ENCODE measurements around the gene SLC9C2.

The SLC9C2 gene

GRCh38 chr1:173554541-173555250 is 48.2 kb downstream of the SLC9C2 start:
- Histone ChIP-seq H3K9ac (ENCODE audit: low read depth, low read length) (no peak overlapping the region), H3K9me3 (ENCODE audit: control insufficient read depth, insufficient read depth, low read length) (no peaks in the 10 kb centered on the region), H3K36me3 (ENCODE audit: control insufficient read depth, insufficient read depth, low read length) (no peaks in the 10 kb centered on the region), H3K4me1 (ENCODE audit: control insufficient read depth, insufficient read depth, low read length) (no peaks in the 10 kb centered on the region), H3K4me3 (ENCODE audit: low read depth, low read length) (no peak overlapping the region), H3K27me3 (ENCODE audit: control insufficient read depth, insufficient read depth, low read length) (no peaks in the 10 kb centered on the region), H3K27ac (ENCODE audit: low read depth, low read length) (no peak overlapping the region)

- no peak overlapping the region for H3K9ac ChIP-seq (ENCODE audit: low read depth, low read length)
- H3K4me3 ChIP-seq (ENCODE audit: low read depth, low read length), result no peak overlapping the region
- no peak overlapping the region for H3K27ac ChIP-seq (ENCODE audit: low read depth, low read length)
- H3K36me3 ChIP-seq (ENCODE audit: control insufficient read depth, insufficient read depth, low read length), result no peaks in the 10 kb centered on the region
- no peaks in the 10 kb centered on the region for H3K9me3 ChIP-seq (ENCODE audit: control insufficient read depth, insufficient read depth, low read length)
- no peaks in the 10 kb centered on the region for H3K27me3 ChIP-seq (ENCODE audit: control insufficient read depth, insufficient read depth, low read length)
- H3K4me1 ChIP-seq (ENCODE audit: control insufficient read depth, insufficient read depth, low read length), result 0 out of 2 replicates have a peak, but pooled peaks cover 3% of the 10 kb centered on the region
These were observed 48.8 kb downstream of the SLC9C2 start for GRCh38 chr1:173554089-173554488.

GRCh38 chr1:173553312-173553711 is 49.6 kb downstream of the SLC9C2 start:
- no peak overlapping the region for H3K27ac ChIP-seq (ENCODE audit: low read depth, low read length)
- H3K4me3 ChIP-seq (ENCODE audit: low read depth, low read length), result no peak overlapping the region
- H3K9me3 ChIP-seq (ENCODE audit: control insufficient read depth, insufficient read depth, low read length), result no peaks in the 10 kb centered on the region
- H3K9ac ChIP-seq (ENCODE audit: low read depth, low read length), result no peak overlapping the region
- no peaks in the 10 kb centered on the region for H3K27me3 ChIP-seq (ENCODE audit: control insufficient read depth, insufficient read depth, low read length)
- H3K36me3 ChIP-seq (ENCODE audit: control insufficient read depth, insufficient read depth, low read length), result no peaks in the 10 kb centered on the region
- peaks cover 10% of the 10 kb centered on the region; the same call in 1 of the 2 replicates for H3K4me1 ChIP-seq (ENCODE audit: control insufficient read depth, insufficient read depth, low read length)

GRCh38 chr1:173551699-173552098 is 51.2 kb downstream of the SLC9C2 start:
- H3K36me3 ChIP-seq (ENCODE audit: control insufficient read depth, insufficient read depth, low read length), result no peaks in the 10 kb centered on the region
- H3K27me3 ChIP-seq (ENCODE audit: control insufficient read depth, insufficient read depth, low read length), result no peaks in the 10 kb centered on the region
- H3K27ac ChIP-seq (ENCODE audit: low read depth, low read length), result no peak overlapping the region
- H3K4me1 ChIP-seq (ENCODE audit: control insufficient read depth, insufficient read depth, low read length), result peaks cover 11% of the 10 kb centered on the region; the same call in 1 of the 2 replicates
- no peaks in the 10 kb centered on the region for H3K9me3 ChIP-seq (ENCODE audit: control insufficient read depth, insufficient read depth, low read length)
- no peak overlapping the region for H3K9ac ChIP-seq (ENCODE audit: low read depth, low read length)
- H3K4me3 ChIP-seq (ENCODE audit: low read depth, low read length), result no peak overlapping the region

GRCh38 chr1:173549813-173550212 is 53.1 kb downstream of the SLC9C2 start:
- Histone ChIP-seq H3K27me3 (ENCODE audit: control insufficient read depth, insufficient read depth, low read length) (no peaks in the 10 kb centered on the region), H3K36me3 (ENCODE audit: control insufficient read depth, insufficient read depth, low read length) (no peaks in the 10 kb centered on the region), H3K4me3 (ENCODE audit: low read depth, low read length) (no peak overlapping the region), H3K27ac (ENCODE audit: low read depth, low read length) (no peak overlapping the region), H3K9me3 (ENCODE audit: control insufficient read depth, insufficient read depth, low read length) (no peaks in the 10 kb centered on the region), H3K9ac (ENCODE audit: low read depth, low read length) (no peak overlapping the region), H3K4me1 (ENCODE audit: control insufficient read depth, insufficient read depth, low read length) (peaks cover 11% of the 10 kb centered on the region; the same call in 1 of the 2 replicates)

GRCh38 chr1:173545688-173546087 is 57.2 kb downstream of the SLC9C2 start:
- no peak overlapping the region for H3K4me3 ChIP-seq (ENCODE audit: low read depth, low read length)

GRCh38 chr1:173536223-173536622 is 66.6 kb downstream of the SLC9C2 start:
- Histone ChIP-seq H3K27me3 (ENCODE audit: control insufficient read depth, insufficient read depth, low read length) (no peaks in the 10 kb centered on the region), H3K9ac (ENCODE audit: low read depth, low read length) (no peak overlapping the region), H3K9me3 (ENCODE audit: control insufficient read depth, insufficient read depth, low read length) (no peaks in the 10 kb centered on the region), H3K36me3 (ENCODE audit: control insufficient read depth, insufficient read depth, low read length) (no peaks in the 10 kb centered on the region), H3K4me1 (ENCODE audit: control insufficient read depth, insufficient read depth, low read length) (peaks cover 8% of the 10 kb centered on the region), H3K4me3 (ENCODE audit: low read depth, low read length) (no peak overlapping the region), H3K27ac (ENCODE audit: low read depth, low read length) (no peak overlapping the region)

More at GRCh38 chr1:173545688-173546087, 57.2 kb downstream of the SLC9C2 start:
- Histone ChIP-seq H3K36me3 (ENCODE audit: control insufficient read depth, insufficient read depth, low read length) (no peaks in the 10 kb centered on the region), H3K9me3 (ENCODE audit: control insufficient read depth, insufficient read depth, low read length) (no peaks in the 10 kb centered on the region), H3K9ac (ENCODE audit: low read depth, low read length) (no peak overlapping the region), H3K27ac (ENCODE audit: low read depth, low read length) (no peak overlapping the region), H3K4me1 (ENCODE audit: control insufficient read depth, insufficient read depth, low read length) (peaks cover 11% of the 10 kb centered on the region; the same call in 1 of the 2 replicates), H3K27me3 (ENCODE audit: control insufficient read depth, insufficient read depth, low read length) (no peaks in the 10 kb centered on the region)

- H3K4me1 ChIP-seq (ENCODE audit: control insufficient read depth, insufficient read depth, low read length), result peaks cover 39% of the 10 kb centered on the region
- H3K9me3 ChIP-seq (ENCODE audit: control insufficient read depth, insufficient read depth, low read length), result no peaks in the 10 kb centered on the region
- no peaks in the 10 kb centered on the region for H3K36me3 ChIP-seq (ENCODE audit: control insufficient read depth, insufficient read depth, low read length)
- no peak overlapping the region for H3K9ac ChIP-seq (ENCODE audit: low read depth, low read length)
- H3K27ac ChIP-seq (ENCODE audit: low read depth, low read length), result no peak overlapping the region
- H3K27me3 ChIP-seq (ENCODE audit: control insufficient read depth, insufficient read depth, low read length), result no peaks in the 10 kb centered on the region
- H3K4me3 ChIP-seq (ENCODE audit: low read depth, low read length), result no peak overlapping the region
These were observed 70.6 kb downstream of the SLC9C2 start for GRCh38 chr1:173532237-173532636.

GRCh38 chr1:173530795-173531693 is 71.8 kb downstream of the SLC9C2 start:
- Histone ChIP-seq H3K9me3 (ENCODE audit: control insufficient read depth, insufficient read depth, low read length) (no peaks in the 10 kb centered on the region), H3K4me1 (ENCODE audit: control insufficient read depth, insufficient read depth, low read length) (peaks cover 39% of the 10 kb centered on the region), H3K27ac (ENCODE audit: low read depth, low read length) (peak overlapping the region; percentile 5), H3K4me3 (ENCODE audit: low read depth, low read length) (no peak overlapping the region), H3K36me3 (ENCODE audit: control insufficient read depth, insufficient read depth, low read length) (no peaks in the 10 kb centered on the region), H3K27me3 (ENCODE audit: control insufficient read depth, insufficient read depth, low read length) (no peaks in the 10 kb centered on the region), H3K9ac (ENCODE audit: low read depth, low read length) (no peak overlapping the region)

GRCh38 chr1:173529106-173529505 is 73.8 kb downstream of the SLC9C2 start:
- Histone ChIP-seq H3K4me1 (ENCODE audit: control insufficient read depth, insufficient read depth, low read length) (peaks cover 39% of the 10 kb centered on the region), H3K36me3 (ENCODE audit: control insufficient read depth, insufficient read depth, low read length) (no peaks in the 10 kb centered on the region), H3K27me3 (ENCODE audit: control insufficient read depth, insufficient read depth, low read length) (no peaks in the 10 kb centered on the region), H3K4me3 (ENCODE audit: low read depth, low read length) (no peak overlapping the region), H3K27ac (ENCODE audit: low read depth, low read length) (no peak overlapping the region), H3K9ac (ENCODE audit: low read depth, low read length) (no peak overlapping the region), H3K9me3 (ENCODE audit: control insufficient read depth, insufficient read depth, low read length) (no peaks in the 10 kb centered on the region)
